Erythroblast (primary cell): ENCODE results near the gene FSTL4.

Experiments
- GATA1 ChIP-seq: IDR thresholded peaks from 2 replicates; pipeline ENCODE4 v1.6.1; 2011; ENCODE audit warnings: low read depth, mild to moderate bottlenecking, control low read depth, low read length, moderate library complexity
- POLR2A ChIP-seq: IDR thresholded peaks from 2 replicates; pipeline ENCODE4 v1.6.1; 2011; ENCODE audit warnings: mild to moderate bottlenecking, low read length

GRCh38 chr5:133227082-133227481, 385.3 kb downstream of the FSTL4 start:
- no peak for TF ChIP-seq POLR2A
- TF ChIP-seq GATA1 = no peak
